IgD-negative memory B cell (primary cell): ENCODE data around the gene KRTAP17-1. TPM values are rescaled to one million over a fixed set of nuclear protein-coding genes. Genes with fewer than 3 reads are reported as not detected.
A peak's percentile ranks its signal among the peaks of the same experiment; 100 is the strongest.

Source experiments
- H3K27ac Mint-ChIP-seq, 3 donors: one replicate each; pipeline ENCODE4 v1.8.0; 2020 to 2022; ENCODE audit warnings: mild to moderate bottlenecking in 3 of 3, mixed read lengths in 3 of 3, moderate library complexity in 1 of 3
- H3K27me3 Mint-ChIP-seq: one replicate; pipeline ENCODE4 v1.8.0; 2021; ENCODE audit warnings: mixed read lengths
- H3K36me3 Mint-ChIP-seq: one replicate; pipeline ENCODE4 v1.8.0; 2020; ENCODE audit warnings: mild to moderate bottlenecking, mixed read lengths
- H3K4me1 Mint-ChIP-seq, 3 donors: one replicate each; pipeline ENCODE4 v1.8.0; 2020 to 2022; ENCODE audit warnings: mixed read lengths in 3 of 3, mild to moderate bottlenecking in 1 of 3
- H3K4me3 Mint-ChIP-seq, 4 donors: one replicate each; pipeline ENCODE4 v1.8.0; 2020 to 2022; ENCODE audit warnings: mild to moderate bottlenecking in 4 of 4, mixed read lengths in 4 of 4, moderate library complexity in 3 of 4
- H3K9me3 Mint-ChIP-seq, 3 donors: one replicate each; pipeline ENCODE4 v1.8.0; 2020 to 2021; ENCODE audit warnings: mixed read lengths in 3 of 3, mild to moderate bottlenecking in 1 of 3
- polyA plus RNA-seq: library from polyadenylated mRNA; unstranded; fragments of 300-500 nt; fragmentation: Illumina TruSeq; gene quantifications from one replicate; pipeline ENCODE4 v1.2.3, GENCODE V29; 2021

The KRTAP17-1 gene
- polyA plus RNA-seq, 1 donor from 2014 or later: not detected

DNA sequence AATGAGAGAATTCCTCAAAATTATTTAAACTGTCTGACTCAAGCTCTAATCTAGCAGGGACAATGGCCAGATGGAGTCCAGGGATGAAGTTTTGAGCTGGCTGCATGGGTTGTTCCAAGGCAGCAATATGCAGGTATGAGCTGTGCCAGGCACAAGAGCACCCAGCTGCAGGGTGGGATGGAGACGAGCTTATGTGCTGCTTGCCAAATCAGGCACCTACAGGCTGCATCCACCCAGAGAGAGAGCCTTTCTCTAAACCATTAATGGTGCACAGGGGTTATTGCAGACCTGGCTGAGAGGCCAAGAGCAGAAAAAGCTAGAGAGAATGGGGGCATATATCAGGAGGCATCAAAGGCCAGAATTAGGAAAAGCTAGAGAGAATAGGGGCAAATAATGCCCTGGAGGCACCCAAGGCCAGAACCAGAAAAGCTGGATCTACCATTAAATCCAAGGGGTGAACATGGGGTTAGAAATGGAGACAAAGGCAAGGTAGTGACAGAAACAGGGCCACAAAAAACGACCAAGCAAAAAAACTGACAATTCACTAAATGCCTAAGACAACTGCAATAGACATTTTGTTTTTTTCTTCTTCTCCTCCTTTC lies 24.2 kb upstream of the KRTAP17-1 start:
- Mint-ChIP-seq H3K4me1 (peaks cover 7 to 34% (median 19%) of the 10 kb centered on the region in 3 donors), H3K36me3 (no peaks in the 10 kb centered on the region), H3K4me3 (peak overlapping the region in 2 of 4 donors; percentile 0 to 5), H3K27ac (peak overlapping the region; percentile 19 to 93 (median 32)), H3K27me3 (peaks cover 8% of the 10 kb centered on the region), H3K9me3 (peaks cover 4 to 19% (median 11%) of the 10 kb centered on the region in 3 donors)

DNA sequence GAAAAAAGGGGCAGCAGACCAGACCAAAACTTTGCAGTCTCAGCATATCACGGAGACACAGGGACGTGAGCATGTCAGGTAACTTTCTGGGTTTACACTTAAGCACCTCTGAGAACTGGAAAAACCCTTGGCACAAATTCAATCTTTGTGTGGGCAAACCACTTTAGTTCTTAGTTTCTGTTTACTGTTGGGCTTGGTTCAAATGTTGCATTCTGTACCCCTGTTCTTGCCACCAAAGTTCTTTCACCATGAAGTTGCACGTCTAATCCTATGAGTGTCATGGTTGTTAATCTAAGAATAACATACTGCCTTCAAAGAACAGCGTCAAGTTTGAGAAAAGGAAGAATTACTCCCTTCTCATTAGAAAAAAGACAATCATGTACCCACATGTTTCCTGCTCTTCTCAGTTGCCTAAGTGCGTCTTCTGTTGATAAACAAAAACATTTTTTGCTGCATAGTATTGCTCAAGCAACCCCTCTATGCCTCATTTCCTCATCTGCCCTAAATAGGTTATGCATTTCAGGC lies 23.5 kb upstream of the KRTAP17-1 start:
- H3K4me1 Mint-ChIP-seq: peaks cover 13 to 38% (median 19%) of the 10 kb centered on the region in 3 donors
- H3K4me3 Mint-ChIP-seq: peak overlapping the region in 2 of 4 donors; percentile 0 to 5

DNA sequence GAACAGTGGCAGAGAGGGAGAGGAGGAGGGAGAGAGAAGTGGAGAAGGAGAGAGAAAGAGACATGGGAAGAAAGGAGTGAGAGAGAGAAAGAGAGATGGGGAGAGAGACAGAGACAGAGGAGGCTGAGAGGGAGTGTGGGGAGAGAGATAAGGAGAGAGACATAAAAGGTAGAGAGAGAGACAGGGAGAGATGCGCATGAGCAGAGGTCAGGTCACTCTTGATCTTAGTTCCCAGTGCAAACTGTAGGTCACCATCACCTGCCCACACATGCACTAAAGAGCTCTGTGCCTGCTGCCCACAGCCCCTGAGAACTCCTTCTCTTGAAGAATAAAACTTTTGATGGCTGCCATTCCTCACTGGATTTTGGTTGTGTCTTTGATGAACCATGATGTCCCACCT lies 20.2 kb upstream of the KRTAP17-1 start:
- H3K36me3 Mint-ChIP-seq: no peaks in the 10 kb centered on the region
- peaks cover 10% of the 10 kb centered on the region for H3K27me3 Mint-ChIP-seq

More for the DNA sequence above, 23.5 kb upstream of the KRTAP17-1 start:
- H3K36me3 Mint-ChIP-seq: no peaks in the 10 kb centered on the region
- peaks cover 14% of the 10 kb centered on the region for H3K27me3 Mint-ChIP-seq
- H3K27ac Mint-ChIP-seq: peak overlapping the region; percentile 19 to 86 (median 32)
- peaks cover 4 to 19% (median 10%) of the 10 kb centered on the region in 3 donors for H3K9me3 Mint-ChIP-seq

DNA sequence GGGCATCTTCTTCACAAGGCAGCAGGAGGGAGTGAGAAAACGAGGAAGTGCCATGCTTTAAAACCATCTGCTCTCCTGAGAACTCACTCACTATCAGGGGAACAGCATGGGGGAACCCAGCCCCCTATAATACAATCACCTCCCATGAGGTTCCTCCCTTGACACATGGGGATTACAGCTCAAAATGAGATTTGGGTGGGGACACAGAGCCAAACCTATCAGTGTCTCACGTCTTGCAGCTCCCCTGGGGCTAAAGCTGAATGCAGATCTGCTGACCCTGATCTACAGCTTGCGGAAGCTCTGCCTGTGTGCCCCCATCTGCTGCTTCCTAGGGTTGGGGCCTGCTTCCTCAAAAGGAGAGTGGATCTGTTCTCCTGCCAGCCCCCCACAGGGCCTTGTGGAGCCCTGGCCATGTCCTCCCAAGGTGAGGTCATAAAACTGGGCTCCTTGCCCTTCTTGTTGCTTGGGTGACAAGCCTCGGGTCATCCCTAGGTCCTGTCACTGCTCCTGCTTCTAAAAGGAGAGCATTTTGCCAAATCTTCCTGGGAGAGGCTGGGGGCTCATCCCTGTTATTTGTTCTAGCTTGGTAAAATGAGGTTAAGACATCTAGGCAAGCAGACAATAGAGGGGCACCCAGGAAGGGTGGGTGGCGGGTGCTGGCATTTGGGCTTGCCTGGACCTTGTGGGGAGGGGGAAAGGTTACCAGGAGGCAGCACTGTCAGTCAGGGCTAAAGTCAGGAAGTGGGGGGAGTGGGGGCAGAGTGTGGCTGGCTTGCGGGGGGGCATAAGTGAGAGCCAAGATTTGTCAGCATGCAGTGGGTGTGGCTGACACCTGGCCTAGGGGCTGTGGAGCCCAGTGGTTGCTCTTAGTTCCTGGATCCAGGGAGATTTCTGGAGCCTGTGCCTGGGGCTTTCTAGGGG lies 19.1 kb upstream of the KRTAP17-1 start:
- peak overlapping the region in 1 of 4 donors; percentile 80 for H3K4me3 Mint-ChIP-seq
- H3K9me3 Mint-ChIP-seq: no peaks in the 10 kb centered on the region
- H3K27ac Mint-ChIP-seq: peak overlapping the region in 1 of 3 donors; percentile 31
- no peaks in the 10 kb centered on the region for H3K36me3 Mint-ChIP-seq
- H3K4me1 Mint-ChIP-seq: peaks cover 11 to 29% (median 15%) of the 10 kb centered on the region in 3 donors
- peaks cover 12% of the 10 kb centered on the region for H3K27me3 Mint-ChIP-seq

More for the DNA sequence above, 20.2 kb upstream of the KRTAP17-1 start:
- Mint-ChIP-seq H3K4me1 (peaks cover 18 to 40% (median 18%) of the 10 kb centered on the region in 3 donors), H3K27ac (no peak overlapping the region), H3K9me3 (no peaks in the 10 kb centered on the region), H3K4me3 (no peak overlapping the region)

DNA sequence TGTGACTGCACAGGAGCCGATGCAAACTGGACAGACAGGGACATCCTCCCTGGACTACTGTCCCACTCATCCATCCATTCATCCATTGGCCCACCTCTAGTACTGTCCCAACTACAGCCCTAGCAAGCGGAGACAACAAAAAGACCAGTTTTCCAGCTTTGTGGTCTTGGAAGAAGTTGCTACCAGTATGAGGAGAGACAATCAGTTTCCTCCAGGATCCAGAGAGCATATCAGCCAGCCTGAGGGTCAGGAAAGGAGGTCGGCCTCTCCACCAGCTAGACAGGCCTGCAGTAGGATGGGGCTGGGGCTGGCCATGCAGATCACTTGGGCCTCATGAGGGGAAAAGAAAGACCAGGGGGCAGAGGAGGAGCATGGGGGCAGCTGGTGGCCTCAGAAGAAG lies 18.3 kb upstream of the KRTAP17-1 start:
- Mint-ChIP-seq H3K4me1 (peaks cover 4 to 22% (median 15%) of the 10 kb centered on the region in 3 donors), H3K36me3 (no peaks in the 10 kb centered on the region), H3K4me3 (no peak overlapping the region), H3K9me3 (no peaks in the 10 kb centered on the region), H3K27me3 (peaks cover 12% of the 10 kb centered on the region), H3K27ac (no peak overlapping the region)

DNA sequence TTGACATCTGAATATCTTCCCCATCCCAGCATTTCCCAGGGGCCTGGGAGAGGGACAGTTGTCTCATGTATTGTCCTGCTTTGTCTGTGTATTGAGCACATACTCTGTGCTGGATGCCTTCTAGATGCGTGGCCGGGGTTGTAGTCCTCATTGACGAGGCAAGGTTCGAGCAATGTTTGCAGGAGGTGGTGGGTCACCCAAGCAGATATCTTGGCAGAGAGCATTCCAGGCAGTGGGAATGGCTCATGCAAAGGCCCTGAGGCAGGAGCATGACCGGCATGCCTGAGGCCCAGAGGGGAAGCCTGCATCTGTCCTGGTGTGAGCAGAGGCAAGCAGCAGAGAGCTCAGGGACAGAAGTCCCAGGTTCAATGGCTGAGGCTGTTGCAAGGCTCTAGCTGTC lies 17.6 kb upstream of the KRTAP17-1 start:
- H3K27me3 Mint-ChIP-seq: peaks cover 12% of the 10 kb centered on the region
- H3K27ac Mint-ChIP-seq: no peak overlapping the region

DNA sequence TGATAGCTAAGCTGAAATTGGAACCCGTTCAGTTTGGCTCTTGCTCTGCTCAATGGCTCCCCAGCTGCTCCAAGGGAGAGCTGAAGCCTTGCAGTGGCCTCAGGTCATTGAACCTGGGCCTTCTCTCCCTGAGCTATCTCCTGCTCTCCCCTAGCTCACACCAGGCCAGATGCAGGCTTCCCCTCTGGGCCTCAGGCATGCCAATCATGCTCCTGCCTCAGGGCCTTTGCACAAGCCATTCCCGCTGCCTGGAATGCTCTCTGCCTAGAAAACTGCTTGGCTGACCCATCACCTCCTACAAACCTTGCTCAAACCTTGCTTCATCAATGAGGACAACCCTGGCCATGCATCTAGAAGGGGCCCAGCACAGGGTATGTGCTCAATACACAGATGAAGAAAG lies 16.7 kb upstream of the KRTAP17-1 start:
- H3K4me3 Mint-ChIP-seq: no peak overlapping the region
- H3K36me3 Mint-ChIP-seq: no peaks in the 10 kb centered on the region
- H3K27ac Mint-ChIP-seq: no peak overlapping the region
- peaks cover 12% of the 10 kb centered on the region for H3K27me3 Mint-ChIP-seq
- no peaks in the 10 kb centered on the region for H3K9me3 Mint-ChIP-seq
- H3K4me1 Mint-ChIP-seq: peaks cover 0 to 15% (median 13%) of the 10 kb centered on the region in 3 donors

More for the DNA sequence above, 17.6 kb upstream of the KRTAP17-1 start:
- no peaks in the 10 kb centered on the region for H3K36me3 Mint-ChIP-seq
- H3K4me1 Mint-ChIP-seq: peaks cover 0 to 18% (median 13%) of the 10 kb centered on the region in 3 donors
- no peak overlapping the region for H3K4me3 Mint-ChIP-seq
- no peaks in the 10 kb centered on the region for H3K9me3 Mint-ChIP-seq

DNA sequence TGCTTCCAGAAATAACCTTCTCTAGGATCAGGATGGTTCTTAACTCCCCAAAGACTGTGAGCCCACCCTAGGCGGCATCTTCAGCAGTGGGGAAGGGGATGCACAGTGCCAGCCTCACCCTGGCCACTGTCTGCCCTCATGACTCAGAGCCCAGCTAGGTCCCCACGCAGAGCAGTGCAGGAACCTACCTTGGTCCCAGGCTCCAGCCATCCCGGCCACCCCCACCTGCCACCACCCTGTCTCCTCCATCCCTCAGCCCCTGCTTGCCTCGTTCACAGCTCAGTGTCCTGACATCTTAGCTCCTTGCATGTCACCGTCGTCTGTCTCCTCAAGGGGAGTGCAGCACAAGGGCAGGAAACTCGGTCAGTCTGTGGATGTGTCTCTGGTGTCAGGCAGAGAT lies 16.1 kb upstream of the KRTAP17-1 start:
- Mint-ChIP-seq H3K4me3 (peak overlapping the region in 1 of 4 donors; percentile 52), H3K4me1 (peaks cover 0 to 15% (median 13%) of the 10 kb centered on the region in 3 donors), H3K36me3 (no peaks in the 10 kb centered on the region), H3K27ac (no peak overlapping the region), H3K27me3 (peaks cover 12% of the 10 kb centered on the region), H3K9me3 (no peaks in the 10 kb centered on the region)

DNA sequence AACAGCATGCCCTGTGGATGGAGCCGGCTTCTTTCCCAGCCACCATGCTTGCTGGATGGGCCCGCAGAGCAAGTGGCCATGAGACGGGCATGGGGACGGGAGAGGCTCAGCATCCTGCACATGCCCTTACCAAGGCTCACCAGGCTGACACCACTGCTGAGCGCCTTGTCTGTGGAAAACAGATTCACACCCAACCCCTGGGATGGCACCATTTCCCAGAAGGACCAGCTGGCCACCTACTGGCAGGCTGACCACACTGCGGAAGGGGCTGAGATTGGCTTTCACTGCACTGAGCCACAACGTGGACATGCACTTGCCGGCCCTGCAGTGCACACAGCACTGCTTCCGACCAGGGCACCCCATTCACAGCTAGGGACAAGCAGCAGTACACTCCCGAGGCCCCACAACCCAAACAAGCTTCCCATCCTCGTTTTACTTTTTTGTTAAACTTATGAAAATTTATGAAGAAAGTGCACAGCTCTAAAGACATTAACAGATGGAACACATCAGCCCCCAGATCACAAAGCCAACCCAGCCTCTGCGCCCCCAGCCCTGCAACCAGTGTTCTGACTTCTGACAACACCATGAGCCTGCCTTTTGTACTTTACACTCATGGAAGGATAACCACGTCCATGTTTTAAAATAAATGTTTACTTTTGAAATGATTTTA lies 13.9 kb upstream of the KRTAP17-1 start:
- H3K36me3 Mint-ChIP-seq: no peaks in the 10 kb centered on the region
- peaks cover 6% of the 10 kb centered on the region for H3K27me3 Mint-ChIP-seq
- no peaks in the 10 kb centered on the region for H3K9me3 Mint-ChIP-seq
- no peak overlapping the region for H3K27ac Mint-ChIP-seq
- no peak overlapping the region for H3K4me3 Mint-ChIP-seq
- peaks cover 0 to 9% (median 7%) of the 10 kb centered on the region in 3 donors for H3K4me1 Mint-ChIP-seq

DNA sequence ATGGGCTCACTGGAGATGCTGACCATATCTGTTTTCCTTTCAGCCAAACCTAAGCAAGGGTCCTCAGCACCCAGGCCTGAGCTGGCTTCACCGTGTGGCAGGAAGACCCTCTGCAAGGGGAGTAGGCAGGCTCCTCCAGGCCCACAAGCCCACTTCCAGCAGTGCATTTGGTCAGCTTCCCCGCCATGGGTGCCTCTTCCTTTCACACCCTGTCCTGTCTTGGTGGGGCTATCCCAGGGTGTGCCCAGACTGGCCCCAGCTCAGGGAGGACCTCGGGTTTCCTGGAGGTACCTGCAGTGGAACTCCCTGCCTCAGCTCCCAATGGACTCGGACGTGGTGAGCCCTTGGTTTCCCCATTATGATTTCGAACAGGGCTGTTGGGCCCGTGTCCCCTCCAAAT lies 12.7 kb upstream of the KRTAP17-1 start:
- Mint-ChIP-seq H3K4me1 (peaks cover 0 to 2% (median 1%) of the 10 kb centered on the region in 3 donors), H3K27ac (no peak overlapping the region), H3K4me3 (no peak overlapping the region), H3K27me3 (peaks cover 2% of the 10 kb centered on the region), H3K9me3 (no peaks in the 10 kb centered on the region), H3K36me3 (no peaks in the 10 kb centered on the region)

DNA sequence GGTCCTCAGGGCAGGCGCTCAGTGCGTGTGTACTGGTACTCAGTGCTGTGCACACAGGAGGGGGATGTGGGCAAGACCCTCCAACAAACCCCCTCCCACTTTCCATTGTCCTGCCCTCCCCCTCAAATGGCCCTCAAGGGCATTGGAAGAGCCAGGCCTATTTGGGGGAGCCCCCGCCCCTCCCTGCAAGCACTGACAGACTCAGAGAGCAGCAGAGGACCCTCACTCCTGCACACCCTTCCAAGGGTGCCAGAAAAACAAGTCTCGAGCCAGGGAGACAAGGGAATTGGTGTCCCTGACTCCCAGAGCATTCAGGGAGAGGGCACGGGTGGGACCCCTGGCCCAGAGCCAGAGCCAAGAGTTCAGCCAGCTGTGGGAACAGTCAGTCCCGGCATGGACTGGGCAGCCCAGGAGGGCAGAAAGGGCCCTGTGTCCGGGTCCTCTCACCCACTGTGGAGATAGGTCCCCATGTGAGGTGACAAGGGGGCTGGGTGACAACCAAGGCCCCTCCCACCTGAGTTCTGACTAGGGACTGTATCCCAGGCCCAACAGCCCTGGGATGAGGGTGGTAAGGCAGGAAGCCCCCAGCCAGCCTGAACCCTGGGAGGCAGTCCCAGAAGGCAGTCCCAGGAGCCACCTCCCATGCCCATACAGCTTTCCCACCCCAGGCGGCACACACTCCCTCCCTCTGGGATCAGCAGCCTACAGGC lies 12.1 kb upstream of the KRTAP17-1 start:
- Mint-ChIP-seq H3K4me3 (no peak overlapping the region), H3K27ac (no peak overlapping the region), H3K4me1 (peaks cover 2% of the 10 kb centered on the region in 3 donors)

DNA sequence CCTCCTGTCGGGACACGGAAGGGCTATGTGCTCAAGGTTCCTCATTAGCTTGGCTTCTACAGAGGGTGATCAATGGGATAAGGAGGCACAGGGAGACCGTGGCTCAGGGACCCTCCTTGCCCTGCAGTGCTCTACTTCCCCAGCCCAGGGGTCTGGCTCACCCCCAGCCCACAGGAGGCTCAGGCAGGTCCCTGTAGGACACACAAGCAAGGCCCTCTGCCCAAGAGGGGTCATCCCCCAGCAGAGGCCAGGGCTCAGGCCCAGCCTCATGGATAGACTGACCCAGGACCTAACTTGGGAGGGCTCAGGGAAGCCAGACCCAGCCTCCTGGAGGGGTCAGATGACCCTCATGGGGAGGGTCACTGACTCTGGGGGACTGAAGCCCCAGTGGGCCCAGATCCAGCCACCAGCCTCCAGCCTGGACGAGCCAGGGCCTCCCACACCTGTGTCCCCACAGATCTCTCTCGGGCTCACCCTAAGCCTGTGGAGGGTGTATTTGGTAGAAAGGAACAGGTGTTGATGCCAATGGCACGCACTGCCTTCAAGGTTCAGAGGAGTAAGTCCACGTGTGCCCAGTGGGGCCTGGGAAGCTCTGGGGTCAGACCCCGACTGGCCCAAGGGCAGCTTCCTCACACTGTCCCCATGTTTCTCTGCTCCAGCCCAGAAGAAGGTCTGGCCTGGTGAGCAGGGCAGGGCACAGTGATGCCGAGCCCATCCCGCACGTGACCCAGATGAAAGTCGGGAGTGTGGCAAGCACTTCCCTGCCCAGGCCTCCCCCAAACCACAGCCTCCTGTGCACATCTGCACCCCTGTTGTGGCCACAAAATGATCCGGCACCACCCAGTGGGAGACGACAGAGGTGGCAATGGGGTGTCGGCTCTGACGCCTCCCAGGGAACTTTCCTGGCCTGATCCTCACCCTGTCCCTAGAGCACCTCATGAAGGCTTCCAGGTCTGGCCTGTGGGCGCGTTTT lies 10.9 kb upstream of the KRTAP17-1 start:
- H3K9me3 Mint-ChIP-seq: no peaks in the 10 kb centered on the region
- peaks cover 2% of the 10 kb centered on the region for H3K27me3 Mint-ChIP-seq
- peak overlapping the region in 1 of 4 donors; percentile 4 for H3K4me3 Mint-ChIP-seq
- H3K36me3 Mint-ChIP-seq: no peaks in the 10 kb centered on the region
- peaks cover 0 to 7% (median 5%) of the 10 kb centered on the region in 3 donors for H3K4me1 Mint-ChIP-seq
- no peak overlapping the region for H3K27ac Mint-ChIP-seq

More for the DNA sequence above, 12.1 kb upstream of the KRTAP17-1 start:
- peaks cover 2% of the 10 kb centered on the region for H3K27me3 Mint-ChIP-seq
- H3K9me3 Mint-ChIP-seq: no peaks in the 10 kb centered on the region
- H3K36me3 Mint-ChIP-seq: no peaks in the 10 kb centered on the region

DNA sequence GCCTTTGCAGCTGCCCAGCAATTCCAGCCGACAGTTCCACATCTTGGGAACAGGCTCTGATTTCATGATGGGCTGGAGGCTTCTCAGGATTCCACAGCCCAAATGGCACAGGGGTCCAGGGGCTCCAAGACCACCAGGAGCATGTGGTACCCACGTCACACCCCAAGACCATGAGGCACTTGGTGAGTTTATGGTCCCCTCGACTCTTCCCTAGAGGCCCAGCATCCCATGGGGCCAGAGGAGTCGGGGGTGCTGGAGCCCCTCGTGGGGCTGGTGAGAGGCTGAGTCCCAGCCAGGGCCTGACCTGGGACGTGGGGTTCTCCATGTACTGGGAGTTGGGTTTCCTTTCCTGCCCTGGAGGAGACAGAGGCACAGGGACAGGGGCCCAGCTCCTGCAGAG lies 10.1 kb upstream of the KRTAP17-1 start:
- Mint-ChIP-seq H3K9me3 (peaks cover 0 to 2% (median under 1%) of the 10 kb centered on the region in 3 donors), H3K36me3 (no peaks in the 10 kb centered on the region), H3K4me1 (peaks cover 0 to 7% (median 5%) of the 10 kb centered on the region in 3 donors), H3K27me3 (peaks cover 2% of the 10 kb centered on the region), H3K27ac (no peak overlapping the region), H3K4me3 (no peak overlapping the region)
